Trophoblast cell (in vitro differentiated cells and primary cell): ENCODE results near the gene USP5.

ENCODE experiments used
- DNase-seq, 2 donors: peaks; one replicate each; pipeline ENCODE4 v3.0.0-alpha.2; 2016
- H2AFZ ChIP-seq: 2 replicates; pipeline ENCODE4 v1.6.1; 2013; ENCODE audit warnings: low read length, moderate library complexity, mild to moderate bottlenecking; ENCODE audit not compliant: insufficient read depth, poor library complexity
- H2AK5ac ChIP-seq: 2 replicates; pipeline ENCODE4 v1.6.1; 2013; ENCODE audit warnings: mild to moderate bottlenecking, low read length
- H2BK120ac ChIP-seq: 2 replicates; pipeline ENCODE4 v1.6.1; 2013; ENCODE audit warnings: low read length, mild to moderate bottlenecking, moderate library complexity; ENCODE audit not compliant: insufficient read depth, poor library complexity
- H2BK12ac ChIP-seq: 2 replicates; pipeline ENCODE4 v1.6.1; 2013; ENCODE audit warnings: mild to moderate bottlenecking, low read length, moderate library complexity
- H2BK5ac ChIP-seq: 2 replicates; pipeline ENCODE4 v1.6.1; 2013; ENCODE audit warnings: low read length, low read depth, moderate library complexity, mild to moderate bottlenecking; ENCODE audit not compliant: poor library complexity
- H3K14ac ChIP-seq: 2 replicates; pipeline ENCODE4 v1.6.1; 2013; ENCODE audit warnings: mild to moderate bottlenecking, low read length
- H3K18ac ChIP-seq: 2 replicates; pipeline ENCODE4 v1.6.1; 2013; ENCODE audit warnings: mild to moderate bottlenecking, low read length
- H3K23ac ChIP-seq: 2 replicates; pipeline ENCODE4 v1.6.1; 2013; ENCODE audit warnings: low read length
- H3K27ac ChIP-seq: 2 replicates; pipeline ENCODE4 v1.5.1; 2013; ENCODE audit warnings: low read depth, mild to moderate bottlenecking, inconsistent platforms, low read length, moderate library complexity
- H3K27me3 ChIP-seq: 2 replicates; pipeline ENCODE4 v1.6.1; 2013; ENCODE audit warnings: inconsistent platforms, mild to moderate bottlenecking, low read length, moderate library complexity; ENCODE audit not compliant: insufficient read depth
- H3K36me3 ChIP-seq, 2 experiments: 1 replicate in 1 of 2; 2 replicates in 1 of 2; pipeline ENCODE4 v1.6.1; 2013; ENCODE audit warnings: low read length in 2 of 2, mild to moderate bottlenecking in 2 of 2, moderate library complexity in 1 of 2; ENCODE audit not compliant: insufficient read depth in 2 of 2, control insufficient read depth in 1 of 2
- H3K4ac ChIP-seq: 2 replicates; pipeline ENCODE4 v1.6.1; 2013; ENCODE audit warnings: low read depth, mild to moderate bottlenecking, low read length, moderate library complexity
- H3K4me1 ChIP-seq, 2 experiments: 1 replicate in 1 of 2; 2 replicates in 1 of 2; pipeline ENCODE4 v1.6.1; 2013; ENCODE audit warnings: low read length in 2 of 2, mild to moderate bottlenecking in 2 of 2, moderate library complexity in 1 of 2; ENCODE audit not compliant: insufficient read depth in 2 of 2, control insufficient read depth in 1 of 2
- H3K4me2 ChIP-seq: 2 replicates; pipeline ENCODE4 v1.6.1; 2013; ENCODE audit warnings: inconsistent platforms, mild to moderate bottlenecking, low read length, moderate library complexity
- H3K4me3 ChIP-seq: 2 replicates; pipeline ENCODE4 v1.5.1; 2013; ENCODE audit warnings: mild to moderate bottlenecking, low read depth, low read length, inconsistent platforms
- H3K79me1 ChIP-seq: one replicate; pipeline ENCODE4 v1.6.1; 2013; ENCODE audit warnings: low read length
- H3K79me2 ChIP-seq: 2 replicates; pipeline ENCODE4 v1.6.1; 2013; ENCODE audit warnings: low read length, mild to moderate bottlenecking; ENCODE audit not compliant: control insufficient read depth, insufficient read depth, poor library complexity
- H3K9ac ChIP-seq: 2 replicates; pipeline ENCODE4 v1.6.1; 2013; ENCODE audit warnings: mild to moderate bottlenecking, low read length
- H3K9me3 ChIP-seq: 2 replicates; pipeline ENCODE4 v1.6.1; 2013; ENCODE audit warnings: low read depth, mild to moderate bottlenecking, control low read depth, inconsistent platforms, low read length; ENCODE audit not compliant: insufficient read depth
- H4K12ac ChIP-seq: 2 replicates; pipeline ENCODE4 v1.6.1; 2013; ENCODE audit warnings: low read depth, mild to moderate bottlenecking, low read length, moderate library complexity
- H4K8ac ChIP-seq: 2 replicates; pipeline ENCODE4 v1.6.1; 2013; ENCODE audit warnings: low read depth, mild to moderate bottlenecking, low read length, moderate library complexity
- H4K91ac ChIP-seq: one replicate; pipeline ENCODE4 v1.6.1; 2013; ENCODE audit warnings: low read depth, mild to moderate bottlenecking, low read length, moderate library complexity
- WGBS: extraction: QIAGEN DNeasy Blood & Tissue Kit; methylation state at CpG from one replicate; pipeline ENCODE4 v1.1.7; 2013; ENCODE audit warnings: missing lambda C conversion rate; ENCODE audit not compliant: insufficient read length, insufficient coverage; ENCODE audit errors: extremely low coverage; 5-methylcytosine and 5-hydroxymethylcytosine counted together

The USP5 gene

GRCh38 chr12:6836851-6837250 is 15.1 kb upstream of the USP5 start:
- H3K4me2 ChIP-seq, result no peak overlapping the region
- no peak overlapping the region for H2BK5ac ChIP-seq
- no peak overlapping the region for H2BK120ac ChIP-seq
- no peaks in the 10 kb centered on the region for H3K9me3 ChIP-seq
- H3K27ac ChIP-seq, result no peak overlapping the region
- no peak overlapping the region for H3K23ac ChIP-seq
- no peak overlapping the region for H2AFZ ChIP-seq
- no peak overlapping the region for H2AK5ac ChIP-seq
- H3K9ac ChIP-seq, result no peak overlapping the region
- H3K79me2 ChIP-seq, result no peaks in the 10 kb centered on the region
- no peak overlapping the region for H3K4ac ChIP-seq
- no peak overlapping the region for H4K91ac ChIP-seq
- H3K27me3 ChIP-seq, result no peaks in the 10 kb centered on the region
- no peak overlapping the region for H3K4me3 ChIP-seq
- H3K18ac ChIP-seq, result no peak overlapping the region
- no peak overlapping the region for H2BK12ac ChIP-seq
- H4K8ac ChIP-seq, result no peak overlapping the region
- no peaks in the 10 kb centered on the region for H3K79me1 ChIP-seq
- no peak overlapping the region for H4K12ac ChIP-seq
- peaks cover 46 to 47% of the 10 kb centered on the region in 2 experiments for H3K36me3 ChIP-seq
- WGBS, result no CpG with 5 or more reads among the region's 16 CpGs
- H3K14ac ChIP-seq, result no peak overlapping the region
- DNase-seq, result no peak
- no peaks in the 10 kb centered on the region for H3K4me1 ChIP-seq

GRCh38 chr12:6837370-6838060 is 14.4 kb upstream of the USP5 start:
- no peak overlapping the region for H2BK120ac ChIP-seq
- H3K79me1 ChIP-seq, result no peaks in the 10 kb centered on the region
- H3K79me2 ChIP-seq, result no peaks in the 10 kb centered on the region
- H4K8ac ChIP-seq, result no peak overlapping the region
- no peaks in the 10 kb centered on the region for H3K9me3 ChIP-seq
- no peak overlapping the region for H2BK12ac ChIP-seq
- no peaks in the 10 kb centered on the region for H3K27me3 ChIP-seq
- no peak overlapping the region for H3K9ac ChIP-seq
- H3K4me2 ChIP-seq, result no peak overlapping the region
- no peak overlapping the region for H3K14ac ChIP-seq
- no peak overlapping the region for H2AK5ac ChIP-seq
- DNase-seq, result no peak
- no peak overlapping the region for H3K27ac ChIP-seq
- H3K4me1 ChIP-seq, result no peaks in the 10 kb centered on the region
- H3K4ac ChIP-seq, result no peak overlapping the region
- H4K91ac ChIP-seq, result no peak overlapping the region
- H3K23ac ChIP-seq, result no peak overlapping the region
- H2BK5ac ChIP-seq, result no peak overlapping the region
- H2AFZ ChIP-seq, result no peak overlapping the region
- no peak overlapping the region for H4K12ac ChIP-seq
- H3K4me3 ChIP-seq, result no peak overlapping the region
- peaks cover 43% of the 10 kb centered on the region in 2 experiments for H3K36me3 ChIP-seq
- WGBS, result no CpG with 5 or more reads among the region's 26 CpGs
- no peak overlapping the region for H3K18ac ChIP-seq

GRCh38 chr12:6838854-6839253 is 13.1 kb upstream of the USP5 start:
- Histone ChIP-seq H3K79me2 (no peaks in the 10 kb centered on the region), H4K12ac (no peak overlapping the region), H2BK12ac (no peak overlapping the region), H3K36me3 (peaks cover 37 to 46% of the 10 kb centered on the region in 2 experiments), H4K91ac (no peak overlapping the region), H4K8ac (no peak overlapping the region), H3K14ac (no peak overlapping the region), H2AFZ (no peak overlapping the region), H3K4me2 (no peak overlapping the region), H3K9me3 (no peaks in the 10 kb centered on the region), H3K9ac (no peak overlapping the region), H3K23ac (no peak overlapping the region), H3K27ac (no peak overlapping the region), H3K4me1 (no peaks in the 10 kb centered on the region), H2BK120ac (no peak overlapping the region), H3K27me3 (no peaks in the 10 kb centered on the region), H3K79me1 (no peaks in the 10 kb centered on the region), H3K18ac (no peak overlapping the region), H3K4ac (no peak overlapping the region), H2BK5ac (no peak overlapping the region), H3K4me3 (no peak overlapping the region), H2AK5ac (no peak overlapping the region)
- DNase-seq, result no peak
- WGBS, result no CpG with 5 or more reads among the region's 16 CpGs

- Histone ChIP-seq H3K27me3 (no peaks in the 10 kb centered on the region), H2BK120ac (no peak overlapping the region), H4K91ac (no peak overlapping the region), H2BK5ac (no peak overlapping the region), H3K79me1 (no peaks in the 10 kb centered on the region), H2AFZ (no peak overlapping the region), H4K8ac (no peak overlapping the region), H3K27ac (no peak overlapping the region), H3K23ac (no peak overlapping the region), H3K79me2 (no peaks in the 10 kb centered on the region), H3K18ac (no peak overlapping the region), H2BK12ac (no peak overlapping the region), H3K14ac (no peak overlapping the region), H3K4me2 (no peak overlapping the region), H3K36me3 (peaks cover 36 to 48% of the 10 kb centered on the region in 2 experiments), H4K12ac (no peak overlapping the region), H3K4ac (no peak overlapping the region), H3K9ac (no peak overlapping the region), H2AK5ac (no peak overlapping the region), H3K4me1 (no peaks in the 10 kb centered on the region), H3K9me3 (no peaks in the 10 kb centered on the region), H3K4me3 (no peak overlapping the region)
- DNase-seq, result no peak
- WGBS, result no CpG with 5 or more reads among the region's 10 CpGs
Measured at GRCh38 chr12:6839482-6840201, 12.3 kb upstream of the USP5 start.
